ENCODE results near the gene HTR1E. TPM values are rescaled to one million over a fixed set of nuclear protein-coding genes. Genes with fewer than 3 reads are reported as not detected.

The HTR1E gene
- total RNA-seq, 1 donor from 2014 or later: not detected

GRCh38 chr6:87049779-87050178 lies 112.5 kb downstream of the HTR1E start:
- no peaks in the 10 kb centered on the region for H3K9me3 Mint-ChIP-seq (ENCODE audit: unreplicated experiment)
- no peak for TF ChIP-seq CTCF (IDR thresholded peaks at IDR 0.05; ENCODE audit: unreplicated experiment)
- DNase-seq (ENCODE audit: low spot score): no peak

GRCh38 chr6:87053312-87053711 lies 116.0 kb downstream of the HTR1E start:
- no peak for DNase-seq (ENCODE audit: low spot score)
- no peak overlapping the region for H3K27ac Mint-ChIP-seq (ENCODE audit: unreplicated experiment)
- TF ChIP-seq CTCF (IDR thresholded peaks at IDR 0.05; ENCODE audit: unreplicated experiment): no peak
- no peaks in the 10 kb centered on the region for H3K9me3 Mint-ChIP-seq (ENCODE audit: unreplicated experiment)
- H3K4me1 Mint-ChIP-seq (ENCODE audit: unreplicated experiment): peaks cover 7% of the 10 kb centered on the region
- H3K4me3 Mint-ChIP-seq (ENCODE audit: unreplicated experiment): no peak overlapping the region
- no peaks in the 10 kb centered on the region for H3K36me3 Mint-ChIP-seq (ENCODE audit: low read depth, unreplicated experiment)
- no peaks in the 10 kb centered on the region for H3K27me3 Mint-ChIP-seq (ENCODE audit: unreplicated experiment)

More at GRCh38 chr6:87049779-87050178, 112.5 kb downstream of the HTR1E start:
- H3K4me3 Mint-ChIP-seq (ENCODE audit: unreplicated experiment): no peak overlapping the region
- H3K27ac Mint-ChIP-seq (ENCODE audit: unreplicated experiment): no peak overlapping the region
- no peaks in the 10 kb centered on the region for H3K4me1 Mint-ChIP-seq (ENCODE audit: unreplicated experiment)
- H3K27me3 Mint-ChIP-seq (ENCODE audit: unreplicated experiment): no peaks in the 10 kb centered on the region
- H3K36me3 Mint-ChIP-seq (ENCODE audit: low read depth, unreplicated experiment): no peaks in the 10 kb centered on the region

- Mint-ChIP-seq H3K9me3 (ENCODE audit: unreplicated experiment) (no peaks in the 10 kb centered on the region), H3K36me3 (ENCODE audit: low read depth, unreplicated experiment) (no peaks in the 10 kb centered on the region), H3K27me3 (ENCODE audit: unreplicated experiment) (no peaks in the 10 kb centered on the region), H3K27ac (ENCODE audit: unreplicated experiment) (no peak overlapping the region), H3K4me3 (ENCODE audit: unreplicated experiment) (no peak overlapping the region), H3K4me1 (ENCODE audit: unreplicated experiment) (peaks cover 14% of the 10 kb centered on the region)
- TF ChIP-seq CTCF (IDR thresholded peaks at IDR 0.05; ENCODE audit: unreplicated experiment): no peak
- DNase-seq (ENCODE audit: low spot score): no peak
These were observed 117.0 kb downstream of the HTR1E start for GRCh38 chr6:87054143-87054833.

- Mint-ChIP-seq H3K27ac (ENCODE audit: unreplicated experiment) (no peak overlapping the region), H3K27me3 (ENCODE audit: unreplicated experiment) (peaks cover 1% of the 10 kb centered on the region), H3K4me3 (ENCODE audit: unreplicated experiment) (no peak overlapping the region), H3K9me3 (ENCODE audit: unreplicated experiment) (no peaks in the 10 kb centered on the region), H3K4me1 (ENCODE audit: unreplicated experiment) (peaks cover 17% of the 10 kb centered on the region), H3K36me3 (ENCODE audit: low read depth, unreplicated experiment) (no peaks in the 10 kb centered on the region)
- no peak for TF ChIP-seq CTCF (IDR thresholded peaks at IDR 0.05; ENCODE audit: unreplicated experiment)
- no peak for DNase-seq (ENCODE audit: low spot score)
These were observed 122.6 kb downstream of the HTR1E start for GRCh38 chr6:87059943-87060342.

- Mint-ChIP-seq H3K4me1 (ENCODE audit: unreplicated experiment) (peaks cover 3% of the 10 kb centered on the region), H3K4me3 (ENCODE audit: unreplicated experiment) (no peak overlapping the region), H3K27me3 (ENCODE audit: unreplicated experiment) (peaks cover 1% of the 10 kb centered on the region), H3K36me3 (ENCODE audit: low read depth, unreplicated experiment) (no peaks in the 10 kb centered on the region), H3K9me3 (ENCODE audit: unreplicated experiment) (no peaks in the 10 kb centered on the region), H3K27ac (ENCODE audit: unreplicated experiment) (no peak overlapping the region)
- no peak for TF ChIP-seq CTCF (IDR thresholded peaks at IDR 0.05; ENCODE audit: unreplicated experiment)
- DNase-seq (ENCODE audit: low spot score): no peak
These were observed 127.8 kb downstream of the HTR1E start for GRCh38 chr6:87065117-87065516.

All from endothelial cell (in vitro differentiated cells).